SU-DHL-6 (cell line): ENCODE data around the gene MAP7.
"Not testable (repeated sequence)": the region's sequence is repeated elsewhere in the genome, so short reads cannot be mapped to it uniquely, and the experiment has no call there.

Source experiments
- CTCF ChIP-seq: fragments of 200-600 bp; sonication (generic); IDR thresholded peaks from one replicate; pipeline ENCODE4 v1.5.1; 2017; ENCODE audit warnings: antibody characterized with exemption, mild to moderate bottlenecking, low read length, moderate library complexity; ENCODE audit not compliant: insufficient read depth, poor library complexity, severe bottlenecking
- EZH2phosphoT487 ChIP-seq: fragments of 200-600 bp; sonication (generic), shearing (Covaris generic); conservative IDR thresholded peaks from 2 replicates; pipeline ENCODE4 v1.6.1; 2018; ENCODE audit warnings: mild to moderate bottlenecking, antibody characterized with exemption, low read length, moderate library complexity, mixed read lengths

- not testable (repeated sequence) for TF ChIP-seq CTCF, EZH2phosphoT487
Observed at GRCh38 chr6:136483005-136483404, 67.2 kb downstream of the MAP7 start.
